ENCODE data around the gene CCDC86. TPM values are rescaled to one million over a fixed set of nuclear protein-coding genes. Genes with fewer than 3 reads are reported as not detected.

CCDC86 gene
- total and polyA plus RNA-seq, 2 of the 4 experiments (the other 2 are of a cell fraction): 9.5 to 34.0 TPM

DNA sequence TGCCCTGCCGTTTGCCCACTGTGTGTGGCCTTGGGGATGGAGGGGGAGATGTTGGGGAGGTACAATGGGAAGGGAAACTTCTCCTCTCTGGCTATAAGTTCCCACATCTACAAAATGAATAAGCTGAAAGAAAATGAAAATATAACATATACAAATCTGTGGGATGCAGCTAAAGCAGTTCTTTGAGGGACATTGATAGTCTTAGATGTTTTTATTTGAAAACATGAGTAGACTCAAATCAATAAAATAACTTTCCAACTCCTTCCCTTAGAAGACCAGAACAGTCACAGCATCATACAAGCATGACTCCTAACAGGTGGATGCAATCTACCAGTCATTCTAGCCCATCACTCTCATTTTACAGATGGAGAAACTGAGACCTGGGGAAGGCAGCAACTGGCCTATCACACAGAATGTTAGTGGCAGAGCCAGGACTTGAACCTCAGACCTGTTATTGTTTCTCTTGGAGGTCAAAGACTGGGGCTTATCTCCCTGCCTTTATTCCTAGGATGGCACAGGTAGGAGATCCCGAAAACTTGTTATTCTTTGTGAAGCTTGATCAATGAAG lies 25.2 kb upstream of the CCDC86 start:
- H3K79me1 ChIP-seq (ENCODE audit: low read depth in 1 of 2, low read length in 2 of 2): no peaks in the 10 kb centered on the region
- CTCF ChIA-PET: no interaction called here
- POLR2A ChIA-PET (ENCODE audit: unreplicated experiment): no interaction called here
- no peaks in the 10 kb centered on the region for H4K20me1 ChIP-seq (ENCODE audit: insufficient read depth, low read length)
- WGBS, 2 experiments (ENCODE audit: extremely low coverage in 2 of 2, insufficient read length in 1 of 2): no CpG with 5 or more reads among the region's 2 CpGs
- no peak overlapping the region for H3K4ac ChIP-seq (ENCODE audit: low read depth, low read length)
- no peak overlapping the region for H3K14ac ChIP-seq (replicated peaks; ENCODE audit: low read depth, low read length)
- no peak overlapping the region for H2AK5ac ChIP-seq (ENCODE audit: low read depth, low read length)
- ATAC-seq (ENCODE audit: low read depth) (no peak), DNase-seq (no peak)
- no peaks in the 10 kb centered on the region for H3K36me3 ChIP-seq (ENCODE audit: control insufficient read depth, insufficient read depth, low read length)
- no peak overlapping the region for H3K27ac ChIP-seq (ENCODE audit: insufficient read depth, low read length)
- in situ Hi-C loops (cut with MboI; ENCODE audit: low sequenced_read_pairs) (no loop called here), intact Hi-C loops (cut with micrococcal nuclease) (no loop called here), dilution Hi-C loops (cut with HindIII; ENCODE audit: low sequenced_read_pairs, unreplicated experiment) (no loop called here)
- H3K4me3 ChIP-seq (ENCODE audit: insufficient read depth, low read depth, low read length): no peak overlapping the region
- H3K27me3 ChIP-seq (ENCODE audit: control insufficient read depth, insufficient read depth, low read length): peaks cover 27% of the 10 kb centered on the region
- no peak overlapping the region for H2BK15ac ChIP-seq (ENCODE audit: low read depth, low read length)
- H3K4me1 ChIP-seq (ENCODE audit: control insufficient read depth, insufficient read depth, low read length): no peaks in the 10 kb centered on the region
- no peak overlapping the region for H3K23ac ChIP-seq (ENCODE audit: low read depth, low read length)
- H3K4me2 ChIP-seq (ENCODE audit: low read depth, low read length): no peak overlapping the region
- no TSS peak for BruUV-seq (replicated peaks)
- no peak overlapping the region for H4K91ac ChIP-seq (ENCODE audit: insufficient read depth, low read depth, low read length)
- H2BK120ac ChIP-seq (ENCODE audit: low read depth, low read length): no peak overlapping the region
- H3K56ac ChIP-seq (ENCODE audit: extremely low read depth, insufficient read depth, low read length): no peak overlapping the region
- TF ChIP-seq POLR2A (IDR thresholded peaks at IDR 0.05; ENCODE audit: low read depth, low read length): no peak
- TF ChIP-seq CHD1 (IDR thresholded peaks at IDR 0.05; ENCODE audit: low read depth, low read length): no peak
- no peak for TF ChIP-seq NFE2L2 (IDR thresholded peaks at IDR 0.05; ENCODE audit: low read depth, low read length)
- no peak for TF ChIP-seq MAFK (IDR thresholded peaks at IDR 0.05; ENCODE audit: low read depth, low read length)
- no peak for TF ChIP-seq RAD21 (IDR thresholded peaks at IDR 0.05; ENCODE audit: low read length)
- TF ChIP-seq, protein P1, sequence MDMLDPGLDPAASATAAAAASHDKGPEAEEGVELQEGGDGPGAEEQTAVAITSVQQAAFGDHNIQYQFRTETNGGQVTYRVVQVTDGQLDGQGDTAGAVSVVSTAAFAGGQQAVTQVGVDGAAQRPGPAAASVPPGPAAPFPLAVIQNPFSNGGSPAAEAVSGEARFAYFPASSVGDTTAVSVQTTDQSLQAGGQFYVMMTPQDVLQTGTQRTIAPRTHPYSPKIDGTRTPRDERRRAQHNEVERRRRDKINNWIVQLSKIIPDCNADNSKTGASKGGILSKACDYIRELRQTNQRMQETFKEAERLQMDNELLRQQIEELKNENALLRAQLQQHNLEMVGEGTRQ (IDR thresholded peaks at IDR 0.05; ENCODE audit: low read depth, low read length): no peak
- TF ChIP-seq RFX5 (IDR thresholded peaks at IDR 0.05; ENCODE audit: low read depth, low read length): no peak
- TF ChIP-seq, protein P2, sequence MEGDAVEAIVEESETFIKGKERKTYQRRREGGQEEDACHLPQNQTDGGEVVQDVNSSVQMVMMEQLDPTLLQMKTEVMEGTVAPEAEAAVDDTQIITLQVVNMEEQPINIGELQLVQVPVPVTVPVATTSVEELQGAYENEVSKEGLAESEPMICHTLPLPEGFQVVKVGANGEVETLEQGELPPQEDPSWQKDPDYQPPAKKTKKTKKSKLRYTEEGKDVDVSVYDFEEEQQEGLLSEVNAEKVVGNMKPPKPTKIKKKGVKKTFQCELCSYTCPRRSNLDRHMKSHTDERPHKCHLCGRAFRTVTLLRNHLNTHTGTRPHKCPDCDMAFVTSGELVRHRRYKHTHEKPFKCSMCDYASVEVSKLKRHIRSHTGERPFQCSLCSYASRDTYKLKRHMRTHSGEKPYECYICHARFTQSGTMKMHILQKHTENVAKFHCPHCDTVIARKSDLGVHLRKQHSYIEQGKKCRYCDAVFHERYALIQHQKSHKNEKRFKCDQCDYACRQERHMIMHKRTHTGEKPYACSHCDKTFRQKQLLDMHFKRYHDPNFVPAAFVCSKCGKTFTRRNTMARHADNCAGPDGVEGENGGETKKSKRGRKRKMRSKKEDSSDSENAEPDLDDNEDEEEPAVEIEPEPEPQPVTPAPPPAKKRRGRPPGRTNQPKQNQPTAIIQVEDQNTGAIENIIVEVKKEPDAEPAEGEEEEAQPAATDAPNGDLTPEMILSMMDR (conservative IDR thresholded peaks at IDR 0.05; ENCODE audit: low read depth, low read length): no peak
- TF ChIP-seq, protein P3, sequence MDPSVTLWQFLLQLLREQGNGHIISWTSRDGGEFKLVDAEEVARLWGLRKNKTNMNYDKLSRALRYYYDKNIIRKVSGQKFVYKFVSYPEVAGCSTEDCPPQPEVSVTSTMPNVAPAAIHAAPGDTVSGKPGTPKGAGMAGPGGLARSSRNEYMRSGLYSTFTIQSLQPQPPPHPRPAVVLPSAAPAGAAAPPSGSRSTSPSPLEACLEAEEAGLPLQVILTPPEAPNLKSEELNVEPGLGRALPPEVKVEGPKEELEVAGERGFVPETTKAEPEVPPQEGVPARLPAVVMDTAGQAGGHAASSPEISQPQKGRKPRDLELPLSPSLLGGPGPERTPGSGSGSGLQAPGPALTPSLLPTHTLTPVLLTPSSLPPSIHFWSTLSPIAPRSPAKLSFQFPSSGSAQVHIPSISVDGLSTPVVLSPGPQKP (IDR thresholded peaks at IDR 0.05; ENCODE audit: borderline replicate concordance, low read depth, low read length): no peak
- TF ChIP-seq FOS (IDR thresholded peaks at IDR 0.05; ENCODE audit: low read depth, low read length): no peak
- no peak for TF ChIP-seq BHLHE40 (IDR thresholded peaks at IDR 0.05; ENCODE audit: low read depth, low read length)
- no peak for TF ChIP-seq SMC3 (IDR thresholded peaks at IDR 0.05; ENCODE audit: low read depth, low read length)
- TF ChIP-seq MAZ (IDR thresholded peaks at IDR 0.05; ENCODE audit: borderline replicate concordance, low read depth, low read length): no peak
- TF ChIP-seq RCOR1 (IDR thresholded peaks at IDR 0.05; ENCODE audit: insufficient replicate concordance, low read length): no peak
- no peak for TF ChIP-seq CEBPB (IDR thresholded peaks at IDR 0.05; ENCODE audit: low read depth, low read length)
- no peak for TF ChIP-seq MXI1 (IDR thresholded peaks at IDR 0.05; ENCODE audit: borderline replicate concordance, low read depth, low read length)
- H4K8ac ChIP-seq (ENCODE audit: low read depth in 2 of 2, low read length in 2 of 2): no peak overlapping the region
- no peak overlapping the region for H2BK5ac ChIP-seq (ENCODE audit: low read depth, low read length, poor library complexity, severe bottlenecking)
- H3K9me3 ChIP-seq (ENCODE audit: control insufficient read depth, insufficient read depth, low read length): peaks cover 8% of the 10 kb centered on the region
- no peak overlapping the region for H4K5ac ChIP-seq (ENCODE audit: low read depth, low read length)
- no peak overlapping the region for H3K18ac ChIP-seq (ENCODE audit: low read depth, low read length)
- H3K9me1 ChIP-seq (ENCODE audit: insufficient read depth, low read length): no peaks in the 10 kb centered on the region
- no peak overlapping the region for H3K9ac ChIP-seq (ENCODE audit: low read depth, low read length)
- no peak overlapping the region for H2AK9ac ChIP-seq (replicated peaks; ENCODE audit: low read depth, low read length, poor library complexity)
- H2BK20ac ChIP-seq (ENCODE audit: low read depth, low read length): no peak overlapping the region
- H2AFZ ChIP-seq (replicated peaks; ENCODE audit: low read length, poor library complexity): no peak overlapping the region

Data from IMR-90 (cell line).